ENCODE results near the gene LETM1. TPM values are rescaled to one million over a fixed set of nuclear protein-coding genes. Genes with fewer than 3 reads are reported as not detected.
A peak's percentile ranks its signal among the peaks of the same experiment; 100 is the strongest.

Gene LETM1
- total and polyA plus RNA-seq, 2 of the 13 experiments (the other 11 are each of a cell fraction or from before 2014, with no cell fraction given), result 9.7 to 41.6 TPM

- TF ChIP-seq ZNF687 (CRISPR knock-in tag; IDR thresholded peaks at IDR 0.05), result peak; percentile 90
- no peak for TF ChIP-seq MAFG (CRISPR knock-in tag; IDR thresholded peaks at IDR 0.05)
- no peak for TF ChIP-seq ZNF670 (CRISPR knock-in tag; IDR thresholded peaks at IDR 0.05; ENCODE audit: borderline replicate concordance)
- TF ChIP-seq ELK4 (CRISPR knock-in tag; IDR thresholded peaks at IDR 0.05; ENCODE audit: borderline replicate concordance), result no peak
- TF ChIP-seq HIC2 (CRISPR knock-in tag; IDR thresholded peaks at IDR 0.05; ENCODE audit: low read depth), result peak; percentile 88
- no peak for TF ChIP-seq CENPBD1 (CRISPR knock-in tag; IDR thresholded peaks at IDR 0.05; ENCODE audit: borderline replicate concordance, low read depth)
- TF ChIP-seq RAD21 (CRISPR knock-in tag; IDR thresholded peaks at IDR 0.05), result 0 out of 2 replicates have a peak, but pooled peaks have one; percentile 7
- TF ChIP-seq ZBTB1 (CRISPR knock-in tag; IDR thresholded peaks at IDR 0.05; ENCODE audit: borderline replicate concordance), result no peak
- no peak for TF ChIP-seq ZSCAN21 (CRISPR knock-in tag; IDR thresholded peaks at IDR 0.05; ENCODE audit: borderline replicate concordance)
- TF ChIP-seq ZXDC (CRISPR knock-in tag; IDR thresholded peaks at IDR 0.05), result no peak
- TF ChIP-seq ZNF550 (CRISPR knock-in tag; IDR thresholded peaks at IDR 0.05; ENCODE audit: borderline replicate concordance), result 0 out of 2 replicates have a peak, but pooled peaks have one; percentile 73
- TF ChIP-seq NFE2L1 (CRISPR knock-in tag; IDR thresholded peaks at IDR 0.05; ENCODE audit: borderline replicate concordance), result peak; percentile 21; the same call in 1 of the 2 replicates
- no peak for TF ChIP-seq THAP9 (CRISPR knock-in tag; IDR thresholded peaks at IDR 0.05; ENCODE audit: borderline replicate concordance)
Observed at GRCh38 chr4:1775731-1776500, 80.0 kb downstream of the LETM1 start (continued).
